Activated CD8-positive, alpha-beta memory T cell treated with anti-CD3 and anti-CD28 coated beads, Interleukin-2, amount 50 U/mL, for 4 hours (primary cell): ENCODE measurements around the gene SPATS2L.

Experiments used
- DNase-seq: peaks from one replicate; pipeline ENCODE4 v3.0.0-alpha.2; 2020

The SPATS2L gene

DNA sequence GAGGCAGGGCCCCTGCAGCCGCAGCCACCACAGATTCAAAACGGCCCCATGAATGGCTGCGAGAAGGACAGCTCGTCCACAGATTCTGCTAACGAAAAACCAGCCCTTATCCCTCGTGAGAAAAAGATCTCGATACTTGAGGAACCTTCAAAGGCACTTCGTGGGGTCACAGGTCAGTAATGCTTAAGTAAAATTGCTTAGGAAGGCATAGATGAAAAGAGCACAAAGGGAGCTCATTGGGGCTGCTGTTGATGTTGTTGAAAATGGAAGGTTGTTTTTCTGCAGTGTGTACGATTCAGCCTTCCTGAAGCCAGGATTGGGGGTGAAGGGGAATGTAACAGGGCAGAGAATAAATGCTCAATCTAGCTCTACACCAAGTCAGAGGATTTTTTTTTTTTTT lies 112.8 kb downstream of the SPATS2L start:
- DNase-seq = no peak

DNA sequence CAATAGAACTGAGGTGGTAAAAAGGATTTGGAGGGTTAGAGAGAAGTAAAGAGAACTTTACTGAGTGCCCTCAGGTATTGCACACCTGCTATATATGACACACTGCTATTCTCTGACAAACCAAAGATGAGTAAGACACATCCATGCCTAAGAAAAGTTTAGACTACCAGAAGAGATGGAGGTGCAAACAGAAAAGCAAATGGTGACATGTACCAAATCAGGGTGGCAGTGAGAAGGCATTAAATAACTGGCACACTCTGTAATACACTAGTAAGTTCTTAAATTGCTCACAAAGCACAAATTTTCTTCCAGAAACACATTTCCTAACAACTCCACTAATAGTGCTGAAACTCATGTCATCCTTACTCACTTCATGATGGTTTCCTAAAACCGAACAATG lies 114.8 kb downstream of the SPATS2L start:
- no peak for DNase-seq

DNA sequence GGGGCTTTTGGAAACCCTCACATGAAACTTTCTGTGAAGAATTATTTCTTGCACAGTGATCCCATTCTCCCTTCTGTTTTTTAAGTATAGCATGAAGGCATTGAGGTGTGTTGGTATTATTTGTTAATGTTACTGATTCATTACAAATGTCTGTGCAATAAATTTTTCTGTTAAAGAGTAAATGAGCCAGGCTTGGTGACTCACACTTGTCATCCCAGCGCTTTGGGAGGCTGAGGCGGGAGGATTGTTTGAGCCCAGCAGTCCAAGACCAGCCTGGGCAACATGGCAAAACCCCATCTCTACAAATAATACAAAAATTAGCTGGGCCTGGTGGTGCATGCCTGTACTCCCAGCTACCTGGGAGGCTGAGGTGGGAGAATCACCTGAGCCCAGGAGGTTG lies 115.6 kb downstream of the SPATS2L start:
- no peak for DNase-seq

DNA sequence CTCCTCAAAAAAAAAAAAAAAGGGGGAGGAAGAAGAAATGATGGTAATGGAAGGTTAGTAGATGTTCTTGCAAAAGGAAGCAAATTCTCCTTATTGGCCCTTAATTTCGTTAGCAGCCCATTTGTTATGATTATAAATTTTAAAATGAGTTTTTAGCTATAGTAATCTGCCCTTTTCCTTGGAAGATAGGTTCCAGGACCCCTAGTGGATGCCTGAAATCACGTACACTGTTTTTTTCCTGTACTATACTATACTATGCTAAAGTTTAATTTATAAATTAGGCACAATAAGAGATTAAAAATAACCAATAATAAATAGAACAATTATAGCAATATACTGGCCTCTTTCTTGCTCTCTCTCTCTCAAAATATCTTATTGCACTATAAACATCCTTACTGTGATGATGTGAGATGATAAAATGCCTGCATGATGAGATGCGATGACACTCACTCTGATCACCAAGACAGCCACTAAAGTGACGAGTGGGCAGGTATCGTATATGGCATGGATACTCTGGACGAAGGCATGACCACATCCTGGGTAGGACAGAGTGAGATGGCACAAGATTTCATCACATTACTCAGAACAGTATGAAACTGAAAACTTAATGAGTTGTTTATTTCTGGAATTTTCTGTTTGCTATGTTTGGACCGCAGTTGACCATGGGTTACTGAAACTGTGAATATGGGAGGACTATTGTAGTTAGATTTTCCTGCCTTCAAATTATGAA lies 116.2 kb downstream of the SPATS2L start:
- DNase-seq = no peak

DNA sequence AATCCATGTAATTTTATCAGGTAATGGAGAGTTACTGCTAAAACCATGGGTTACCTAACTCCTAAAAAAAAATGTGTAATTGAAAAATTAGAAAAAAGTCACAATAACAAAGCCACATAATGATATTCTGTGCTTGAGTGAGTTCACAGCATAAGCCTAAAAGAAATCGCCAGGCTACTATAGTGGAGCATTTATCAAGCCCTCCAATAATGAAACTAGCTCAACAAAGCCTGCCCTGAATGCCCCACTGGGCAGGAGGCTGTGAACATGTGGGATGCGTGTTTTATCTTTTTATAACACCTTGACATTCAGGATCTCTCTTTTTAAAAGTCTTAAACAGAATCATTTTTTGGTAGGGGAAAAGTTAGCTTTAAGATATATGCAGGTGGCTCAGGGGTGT lies 117.0 kb downstream of the SPATS2L start:
- DNase-seq = no peak

DNA sequence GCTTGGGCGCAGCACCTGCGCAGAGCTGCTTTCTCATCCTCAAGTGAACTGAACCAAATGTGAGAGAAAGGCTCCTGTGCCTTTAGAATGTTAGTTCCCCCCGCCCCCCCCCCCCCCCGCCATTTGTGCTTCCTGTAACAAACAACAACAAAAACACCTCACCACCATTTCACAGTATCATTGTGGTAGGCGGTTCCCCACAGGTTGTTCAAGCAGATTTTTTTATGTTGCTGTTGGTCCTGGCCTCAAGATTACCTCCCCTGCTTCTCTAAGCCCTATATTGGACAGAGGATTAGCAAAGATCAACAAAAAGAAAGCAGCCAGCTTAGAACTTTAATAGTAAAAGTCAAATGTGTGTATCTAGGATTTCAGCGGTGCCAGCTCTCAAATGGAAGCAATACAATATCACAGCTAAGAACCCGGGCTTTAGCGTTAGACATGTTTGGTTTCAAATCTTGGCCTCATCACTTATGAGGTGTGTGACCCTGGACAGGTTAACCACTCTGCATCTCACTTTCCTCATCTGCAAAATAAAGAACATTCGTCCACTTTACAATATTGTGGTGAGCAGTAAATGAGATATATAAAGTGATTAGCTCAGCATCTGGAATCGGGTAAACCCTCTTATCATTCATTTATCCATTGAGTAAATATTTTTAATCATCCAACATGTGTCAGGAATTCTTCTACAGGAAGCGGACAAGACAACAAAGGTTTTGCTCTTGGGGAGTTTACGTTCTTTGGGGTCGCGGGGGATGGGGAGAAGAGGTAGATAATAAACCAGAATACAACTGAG lies 118.7 kb downstream of the SPATS2L start:
- no peak for DNase-seq

DNA sequence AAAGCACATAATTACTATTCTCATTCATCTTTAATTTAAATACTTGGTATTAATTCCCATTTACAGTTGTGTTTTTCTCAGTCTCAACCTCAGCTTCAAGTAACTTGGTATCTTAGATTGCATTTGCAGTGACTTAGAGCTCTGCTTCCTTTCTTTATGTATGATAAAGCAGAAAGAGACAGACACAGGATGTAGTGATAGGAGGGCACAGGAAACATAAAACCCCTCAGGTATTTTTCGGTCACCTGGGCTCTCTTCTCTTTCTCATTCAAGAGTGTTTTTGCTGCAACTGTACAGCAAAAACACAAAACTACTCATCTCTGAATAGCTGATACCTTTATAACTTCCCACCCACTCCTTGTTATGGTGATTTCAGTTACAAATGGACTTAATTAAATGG lies 120.3 kb downstream of the SPATS2L start:
- no peak for DNase-seq

DNA sequence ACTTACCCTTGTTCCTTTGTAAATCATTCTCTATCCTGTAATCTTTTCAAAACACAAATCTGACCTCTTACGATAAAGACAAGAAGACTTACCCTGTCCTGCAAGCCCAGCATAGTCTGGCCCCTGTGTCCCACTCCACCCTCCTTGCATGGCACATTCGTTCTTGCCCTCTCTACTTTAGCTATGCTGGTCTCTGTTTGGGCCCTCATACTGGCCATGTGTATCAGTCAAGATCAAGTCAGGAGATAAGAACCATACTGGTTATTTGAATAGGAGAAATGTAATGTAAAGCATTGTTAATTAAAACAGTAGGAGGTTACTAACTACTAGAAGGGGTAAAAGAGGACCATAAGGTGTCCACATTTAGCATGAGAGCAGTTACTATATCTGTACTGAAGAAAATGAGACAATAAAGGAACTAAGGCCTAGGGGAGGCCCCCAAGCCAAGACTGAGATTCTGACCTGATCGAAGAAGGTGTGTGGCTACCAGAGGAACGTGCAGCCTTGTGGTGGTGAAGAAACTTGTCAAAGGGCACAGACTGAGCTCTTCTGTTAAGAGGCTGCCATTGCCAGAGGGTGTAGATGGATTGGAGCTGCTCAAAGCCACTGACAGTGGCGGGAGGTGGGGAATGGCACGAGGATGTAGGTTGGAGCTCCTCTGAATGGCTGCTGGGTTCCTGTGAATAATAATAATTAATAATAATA lies 122.6 kb downstream of the SPATS2L start:
- DNase-seq = no peak

DNA sequence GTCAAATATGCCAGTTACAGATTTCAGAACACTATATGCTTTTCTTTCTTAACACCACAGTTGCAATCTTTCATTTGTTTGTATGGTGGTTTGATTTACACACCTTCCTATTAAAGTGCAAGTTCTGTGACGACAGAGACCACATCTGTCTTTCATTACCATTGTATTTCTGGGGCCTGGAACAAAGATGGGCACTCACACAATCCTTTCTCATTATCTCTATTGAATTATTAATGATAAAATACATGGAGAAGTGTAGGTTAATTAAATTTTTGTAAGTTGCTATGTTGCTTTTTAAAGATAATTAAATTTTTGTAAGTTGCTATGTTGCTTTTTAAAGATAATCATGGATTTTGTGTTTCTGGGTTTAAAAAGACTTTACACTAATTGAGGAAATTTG lies 123.5 kb downstream of the SPATS2L start:
- no peak for DNase-seq

DNA sequence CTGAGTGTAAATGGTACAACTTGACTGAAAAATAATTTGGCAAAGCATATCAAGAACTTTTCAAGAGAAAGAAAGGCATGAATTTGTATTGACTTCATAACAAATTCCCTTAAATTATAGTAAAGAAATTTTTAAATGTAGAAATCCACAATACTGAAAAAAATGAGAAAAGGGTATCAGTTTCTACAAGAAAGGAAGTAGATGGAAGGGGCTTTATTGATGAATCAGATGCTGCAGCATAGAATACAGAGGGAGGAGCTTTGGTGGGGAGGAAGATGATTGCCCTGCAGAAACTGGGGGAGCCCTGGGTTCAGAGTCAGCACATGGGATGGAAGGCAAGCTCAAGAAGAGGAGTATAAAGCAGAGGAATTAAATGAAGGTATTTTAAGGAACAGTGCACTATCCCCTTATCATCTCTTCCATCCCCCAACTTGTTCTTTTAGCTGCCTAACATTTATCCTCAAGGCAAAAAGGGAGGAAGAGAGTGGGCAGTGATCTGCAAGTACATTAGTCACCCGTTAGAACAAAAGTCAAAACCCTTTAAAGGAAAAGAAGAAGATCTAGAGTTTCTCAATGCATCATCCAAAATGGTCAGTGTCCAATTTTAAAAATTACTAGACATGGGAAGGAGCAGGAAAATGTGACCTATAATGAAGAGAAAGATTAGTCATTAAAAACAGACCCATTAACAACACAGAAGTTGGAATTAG lies 125.7 kb downstream of the SPATS2L start:
- DNase-seq = no peak

DNA sequence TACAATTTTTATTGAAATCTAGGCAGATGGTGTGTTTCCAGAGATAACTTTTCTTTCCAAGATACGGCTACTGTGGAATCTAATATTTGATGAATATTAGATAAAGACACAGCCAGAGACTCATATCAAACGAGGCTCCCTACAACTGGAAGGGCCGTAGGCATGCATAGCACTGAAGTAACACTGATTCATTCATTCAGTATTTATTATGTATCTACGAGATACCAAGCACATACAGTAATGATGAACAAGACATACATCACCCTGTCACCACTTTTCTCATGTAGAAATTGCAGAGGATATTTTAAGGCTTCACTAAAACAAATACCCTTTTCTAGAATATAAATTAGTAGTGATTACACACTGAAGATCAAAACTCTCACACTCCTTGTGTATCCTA lies 128.9 kb downstream of the SPATS2L start:
- DNase-seq = no peak

DNA sequence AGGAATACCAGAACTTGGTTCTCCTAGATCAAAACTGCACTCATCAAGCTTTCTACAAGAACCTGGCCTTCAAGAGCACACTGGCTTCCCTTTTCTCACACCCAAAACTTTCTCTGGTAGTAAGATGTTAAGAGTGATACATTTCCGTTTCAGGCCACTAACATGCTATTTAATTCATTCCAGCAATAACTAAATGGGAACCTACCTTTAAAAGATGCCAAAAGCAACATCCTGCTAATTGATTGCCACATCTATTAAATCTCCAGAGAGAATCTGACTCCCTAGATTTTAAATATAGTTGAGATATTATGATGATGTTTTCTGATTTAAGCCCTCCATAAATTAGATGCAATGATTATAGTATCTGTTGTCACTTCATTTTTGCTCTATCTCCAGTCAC lies 131.8 kb downstream of the SPATS2L start:
- no peak for DNase-seq

DNA sequence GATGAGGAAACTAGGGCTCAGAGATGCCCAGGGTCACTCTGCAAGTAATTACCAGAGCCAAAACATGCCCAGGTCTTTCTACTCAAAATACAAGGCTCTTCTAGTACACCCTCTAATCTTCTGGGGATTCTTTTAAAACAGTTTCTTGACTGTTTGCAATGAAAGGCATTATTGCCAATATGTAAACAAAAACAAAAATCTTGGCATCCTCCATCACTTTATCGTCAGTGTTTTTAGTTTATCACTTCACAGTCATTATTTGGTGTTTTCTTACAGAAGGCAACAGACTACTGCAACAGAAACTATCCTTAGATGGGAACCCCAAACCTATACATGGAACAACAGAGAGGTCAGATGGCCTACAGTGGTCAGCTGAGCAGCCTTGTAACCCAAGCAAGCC lies 132.4 kb downstream of the SPATS2L start:
- no peak for DNase-seq

DNA sequence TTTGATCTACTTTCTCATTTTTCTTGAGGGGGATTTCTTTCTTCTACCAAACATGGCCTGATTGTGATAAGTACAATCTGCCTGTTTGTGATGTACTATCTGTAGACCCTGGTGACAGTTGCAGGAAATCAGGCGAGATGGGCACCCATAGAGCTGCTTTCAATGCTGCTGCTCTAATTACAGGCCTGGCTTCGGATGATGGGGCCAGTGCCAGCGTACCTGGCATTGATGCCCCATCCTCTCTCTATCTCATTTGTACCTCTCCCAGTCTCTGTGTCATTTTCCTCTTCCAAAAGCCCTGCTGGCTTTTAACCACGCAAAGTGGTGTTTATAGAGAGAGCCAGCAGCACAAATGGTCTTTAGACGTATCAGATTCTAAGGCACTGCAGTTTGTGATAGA lies 133.5 kb downstream of the SPATS2L start:
- no peak for DNase-seq

DNA sequence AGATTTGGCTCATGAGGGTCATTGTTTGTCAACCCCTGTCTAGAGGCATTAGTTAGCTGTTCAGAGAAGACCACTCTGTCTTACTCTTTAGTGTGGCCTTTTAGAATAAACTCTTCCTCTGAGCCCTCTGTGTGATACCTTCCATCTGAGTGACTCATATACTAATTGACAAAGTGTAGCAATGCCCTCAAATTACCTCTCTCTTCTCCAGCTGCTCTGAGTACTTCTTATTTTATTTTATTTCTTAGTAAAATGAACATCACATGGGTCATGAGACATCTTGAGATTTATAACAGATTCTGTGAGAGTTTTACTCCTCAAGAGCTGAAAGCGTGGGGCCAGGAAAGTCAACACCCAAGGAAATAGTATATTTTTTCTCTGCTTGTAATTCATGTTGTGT lies 136.0 kb downstream of the SPATS2L start:
- no peak for DNase-seq

DNA sequence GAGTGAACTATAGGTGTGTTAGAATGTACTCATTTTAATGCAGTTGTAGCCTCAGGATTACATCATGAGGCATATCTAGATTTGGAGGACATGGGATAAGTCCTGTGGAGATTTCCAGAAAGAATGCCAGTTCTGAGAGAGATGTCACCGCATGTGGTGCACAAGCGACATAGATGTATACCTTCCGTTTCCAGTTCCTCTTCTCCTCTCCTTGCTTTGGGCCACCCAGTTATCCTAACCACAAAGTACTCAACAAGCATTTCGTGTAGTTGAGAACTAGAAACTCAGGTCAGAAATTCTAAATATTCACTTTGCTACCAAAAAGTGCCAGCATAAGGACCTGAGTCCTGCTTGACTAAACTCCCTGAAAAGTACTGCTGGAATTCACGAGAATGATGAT lies 136.9 kb downstream of the SPATS2L start:
- DNase-seq = no peak

DNA sequence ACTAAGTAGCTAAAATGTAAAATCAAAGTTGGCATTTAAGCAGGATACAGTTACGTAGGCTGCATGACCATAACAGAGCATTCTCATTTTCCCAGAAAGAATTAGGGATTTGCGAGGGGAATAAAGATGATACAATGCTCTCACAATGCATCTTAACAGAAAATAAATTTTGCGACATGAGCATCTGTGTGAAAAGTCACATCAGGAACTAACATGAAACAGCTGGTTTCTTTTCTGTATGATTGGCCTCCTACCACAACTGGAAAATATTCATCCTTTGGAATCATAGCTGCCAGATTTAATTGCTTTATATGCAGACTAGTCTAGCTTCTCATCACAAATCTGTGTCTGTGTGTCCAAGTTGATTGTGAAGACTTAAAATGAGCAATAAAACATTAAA lies 137.4 kb downstream of the SPATS2L start:
- DNase-seq = no peak

DNA sequence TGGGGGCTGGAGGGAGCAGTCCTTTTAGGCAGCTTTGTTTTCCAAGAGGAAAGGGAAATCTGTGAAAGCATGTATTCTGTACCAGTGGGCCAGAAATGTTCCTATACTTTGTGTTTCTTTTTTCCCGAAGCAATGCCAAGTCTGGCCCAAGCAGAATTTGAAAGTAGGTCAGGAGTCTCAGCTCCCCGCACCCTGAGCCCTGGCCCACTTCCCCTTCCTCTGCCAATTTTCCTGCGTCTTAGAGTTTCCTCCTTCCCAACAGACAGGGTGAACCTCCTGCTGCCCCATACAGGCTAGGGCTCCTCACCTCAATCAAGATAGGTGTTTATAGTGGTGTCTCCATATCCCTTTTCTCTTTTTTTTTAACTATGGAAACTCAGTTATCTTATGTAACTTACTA lies 138.0 kb downstream of the SPATS2L start:
- no peak for DNase-seq

DNA sequence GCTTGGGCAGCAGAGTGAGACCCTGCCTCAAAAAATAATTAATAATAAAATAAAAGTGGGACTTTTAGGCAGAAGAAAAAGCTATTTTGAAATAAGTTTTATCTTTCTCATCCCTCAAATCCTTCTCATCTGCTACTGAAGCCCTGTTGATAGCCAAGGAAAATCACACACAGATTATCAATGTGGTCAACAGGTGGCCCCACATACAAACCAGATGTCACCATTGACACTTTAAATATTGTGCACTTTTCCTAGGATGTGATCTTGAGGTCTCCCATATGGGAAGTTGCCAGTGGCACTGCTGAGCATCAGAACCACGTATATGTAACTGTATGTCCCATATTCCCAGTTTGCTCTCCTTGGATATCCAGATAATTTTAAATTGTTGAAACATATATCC lies 138.8 kb downstream of the SPATS2L start:
- DNase-seq = no peak

DNA sequence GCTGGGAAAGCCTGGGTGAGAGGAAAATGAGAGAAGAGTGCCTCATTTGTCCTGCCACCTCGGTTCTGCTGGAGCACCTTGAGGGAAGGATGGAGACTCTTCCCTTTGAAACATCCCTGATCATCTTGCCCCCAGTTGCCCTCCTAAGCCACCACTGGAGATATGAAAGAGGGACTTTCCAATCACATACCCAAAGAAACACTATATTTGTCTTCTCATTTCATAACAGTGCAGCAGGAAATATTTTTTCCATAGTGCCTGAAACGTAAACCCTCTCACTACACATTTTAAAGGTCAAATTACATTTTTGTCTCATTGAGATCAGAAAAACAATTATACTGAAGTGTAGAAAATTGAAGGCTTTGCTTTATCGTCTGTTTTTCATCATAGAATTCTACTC lies 140.1 kb downstream of the SPATS2L start:
- no peak for DNase-seq

DNA sequence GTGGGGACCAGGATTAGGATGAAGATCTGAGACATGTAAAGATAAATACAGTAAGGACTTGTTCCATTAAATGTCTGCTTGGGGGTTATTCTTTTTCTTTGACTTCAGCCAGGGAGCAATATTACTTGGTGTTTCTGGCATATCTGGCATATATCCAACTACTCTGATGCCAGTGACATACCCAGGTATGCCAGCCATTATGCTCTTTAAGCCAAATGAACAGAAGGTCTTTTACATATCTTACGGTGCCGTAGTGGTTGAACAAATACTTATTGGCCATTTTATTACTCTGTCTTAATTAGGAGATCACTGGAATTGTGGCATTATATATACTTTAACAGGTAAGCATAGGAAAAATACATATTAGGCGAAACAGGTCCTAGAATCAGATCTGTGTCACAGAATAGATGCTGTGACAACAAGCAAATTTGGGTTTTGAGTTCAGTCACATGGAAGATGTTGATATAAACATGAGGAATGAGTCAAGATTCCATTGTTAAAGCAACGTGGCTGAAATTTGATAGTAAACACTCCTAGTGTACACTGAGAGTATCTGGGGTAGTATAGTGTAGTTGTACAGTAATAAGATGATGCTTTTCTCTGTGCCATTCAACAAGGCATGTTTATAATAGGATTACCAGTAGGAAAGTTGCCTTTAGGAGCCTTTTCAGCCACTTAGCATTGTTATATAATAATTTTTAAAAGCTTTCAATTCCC lies 140.8 kb downstream of the SPATS2L start:
- no peak for DNase-seq

DNA sequence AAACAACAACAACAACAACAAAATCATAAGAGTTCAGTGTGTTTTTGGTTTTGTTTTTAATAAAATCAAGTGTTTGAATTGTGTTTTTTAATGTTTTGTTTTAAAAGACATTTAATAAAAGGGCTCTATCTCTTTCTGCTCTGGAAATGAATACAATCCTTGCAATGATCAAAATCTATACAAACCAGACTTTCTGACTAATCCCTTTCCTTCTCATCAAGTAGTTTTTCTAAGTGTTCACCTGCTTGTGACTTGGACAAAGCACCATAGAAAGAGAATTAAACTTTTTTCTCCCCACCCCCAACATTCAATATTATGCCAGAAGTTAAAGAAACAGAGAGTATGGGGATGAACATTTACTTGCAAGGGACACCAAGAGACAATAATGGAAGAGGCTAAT lies 142.0 kb downstream of the SPATS2L start:
- DNase-seq = no peak

DNA sequence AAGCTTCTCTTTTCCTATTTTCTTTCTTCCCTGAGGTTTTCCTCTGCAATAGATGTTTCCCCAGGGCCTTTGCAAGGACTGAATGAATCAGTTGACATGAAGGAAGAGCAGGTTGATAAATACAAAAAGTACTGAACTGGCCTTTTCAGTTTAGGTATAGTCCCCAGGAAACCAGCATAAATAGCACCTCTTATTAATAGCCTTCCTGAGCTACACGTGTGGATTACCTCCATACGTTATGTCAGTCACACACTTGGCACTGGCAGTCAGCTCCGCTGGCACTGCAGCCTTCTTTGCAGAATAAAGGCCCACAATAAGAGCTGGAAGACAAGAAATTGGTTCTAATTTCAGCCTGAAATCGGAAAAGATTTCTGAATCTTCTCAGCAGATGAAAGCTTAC lies 142.7 kb downstream of the SPATS2L start:
- DNase-seq = no peak
